Common myeloid progenitor, CD34-positive (primary cell): ENCODE data around the gene ARL5A.

Source experiments
- CTCF ChIA-PET: fragments of 350-600 bp; sonication (Branson Sonifier 250); formaldehyde crosslinking; loops from one replicate; lab custom pipeline; 2021; ENCODE audit warnings: antibody characterized with exemption; lab: Charles Lee
- POLR2A ChIA-PET: fragments of 350-600 bp; sonication (Branson Sonifier 250); formaldehyde crosslinking; loops from one replicate; lab custom pipeline; 2021; ENCODE audit warnings: antibody characterized with exemption; lab: Charles Lee
- DNase-seq, 3 donors: peaks; one replicate each; pipeline versions ENCODE4 v3.0.0 to v3.0.0-alpha.2; 2013
- H3K27ac ChIP-seq, 2 experiments: 1 replicate in 1 of 2; 2 replicates in 1 of 2; pipeline ENCODE4 v1.7.0; 2013; ENCODE audit warnings: inconsistent platforms in 2 of 2, low read length in 2 of 2, mild to moderate bottlenecking in 2 of 2, low read depth in 1 of 2, moderate library complexity in 1 of 2; ENCODE audit not compliant: severe bottlenecking in 2 of 2, insufficient read depth in 1 of 2, poor library complexity in 1 of 2
- H3K27me3 ChIP-seq, 5 experiments: replicated peaks in 2 of 5; 1 replicate in 3 of 5; 2 replicates in 2 of 5; pipeline versions ENCODE4 v1.6.1 to v1.7.0; 2013; ENCODE audit warnings: low read length in 4 of 5, mild to moderate bottlenecking in 2 of 5, moderate library complexity in 2 of 5, inconsistent platforms in 1 of 5; ENCODE audit not compliant: insufficient read depth in 5 of 5, control insufficient read depth in 4 of 5
- H3K36me3 ChIP-seq, 4 experiments: 1 replicate in 2 of 4; 2 replicates in 2 of 4; pipeline versions ENCODE4 v1.6.1 to v1.7.0; 2013; ENCODE audit warnings: low read length in 3 of 4, control low read depth in 1 of 4, mild to moderate bottlenecking in 1 of 4; ENCODE audit not compliant: control insufficient read depth in 4 of 4, insufficient read depth in 4 of 4
- H3K4me1 ChIP-seq, 4 experiments: 1 replicate in 3 of 4; 2 replicates in 1 of 4; pipeline versions ENCODE4 v1.6.1 to v1.7.1; 2013; ENCODE audit warnings: low read length in 3 of 4, mild to moderate bottlenecking in 3 of 4, control low read depth in 1 of 4, inconsistent platforms in 1 of 4, moderate library complexity in 1 of 4; ENCODE audit not compliant: control insufficient read depth in 4 of 4, insufficient read depth in 4 of 4; ENCODE audit errors: control extremely low read depth in 1 of 4
- H3K4me3 ChIP-seq, 7 experiments: 1 replicate in 4 of 7; 2 replicates in 3 of 7; pipeline versions ENCODE4 v1.5.1 to v1.7.0; 2013; ENCODE audit warnings: mild to moderate bottlenecking in 7 of 7, low read length in 6 of 7, moderate library complexity in 6 of 7, inconsistent platforms in 2 of 7, low read depth in 2 of 7, control low read depth in 1 of 7; ENCODE audit not compliant: insufficient read depth in 4 of 7, control insufficient read depth in 1 of 7; ENCODE audit errors: extremely low read depth in 1 of 7
- H3K9me3 ChIP-seq, 5 experiments: 1 replicate in 4 of 5; 2 replicates in 1 of 5; pipeline versions ENCODE4 v1.6.1 to v1.7.1; 2013; ENCODE audit warnings: low read length in 4 of 5, mild to moderate bottlenecking in 2 of 5, inconsistent platforms in 1 of 5, low read depth in 1 of 5, moderate library complexity in 1 of 5; ENCODE audit not compliant: control insufficient read depth in 4 of 5, insufficient read depth in 2 of 5; ENCODE audit errors: control extremely low read depth in 1 of 5
- WGBS: methylation state at CpG from one replicate; pipeline ENCODE4 v1.1.5; 2013; ENCODE audit not compliant: insufficient coverage; 5-methylcytosine and 5-hydroxymethylcytosine counted together

ARL5A gene

DNA sequence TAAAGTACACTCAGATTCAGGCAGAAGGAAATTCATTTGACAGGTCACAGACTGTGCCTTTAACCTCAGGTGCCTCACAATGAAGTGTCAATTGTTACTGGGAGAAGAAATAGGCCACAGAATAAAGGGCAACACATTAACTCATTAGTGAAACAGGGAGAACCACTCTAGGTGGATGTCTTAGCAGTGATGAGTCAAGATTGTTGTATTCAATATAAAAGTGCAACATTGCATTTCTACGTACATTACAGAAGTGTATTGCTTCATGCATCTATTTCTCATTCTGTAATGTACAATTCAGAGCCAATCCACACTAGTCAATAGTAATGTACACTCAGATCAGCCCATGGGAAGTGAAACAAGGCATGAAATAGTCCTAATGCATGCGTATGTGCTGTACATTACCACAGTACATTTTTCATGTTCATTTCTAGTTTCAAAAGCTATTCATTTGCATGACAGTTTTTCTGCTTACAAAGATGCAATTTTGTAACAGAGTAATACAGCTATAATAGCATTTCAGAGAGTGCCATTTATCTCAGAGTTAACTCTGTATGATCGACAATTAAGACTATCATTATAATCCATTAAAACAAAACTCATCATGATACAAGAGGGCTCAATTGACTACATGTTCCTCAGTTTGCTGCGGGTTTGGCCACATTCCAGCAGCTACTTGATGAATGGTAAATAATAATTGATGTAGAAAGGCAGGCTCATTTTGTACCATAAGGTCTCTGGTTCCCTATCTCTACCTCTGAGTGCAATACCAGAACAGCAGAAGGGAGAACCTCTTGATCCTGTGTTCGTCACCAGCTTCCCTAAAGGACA, 12.2 kb upstream of the ARL5A start:
- no peaks in the 10 kb centered on the region for H3K9me3 ChIP-seq
- no peak for DNase-seq
- no peak overlapping the region for H3K27ac ChIP-seq
- ChIA-PET POLR2A (interaction anchor here (0.6 kb wide), 1 partner anchor 681 kb away, joined by 3 read pairs; no protein-coding TSS in a partner anchor), CTCF (interaction anchor here (1.2 kb wide), 1 partner anchor 186 kb away, joined by 3 read pairs; no protein-coding TSS in a partner anchor)
- H3K27me3 ChIP-seq: no peaks in the 10 kb centered on the region
- peaks cover 0 to 20% (median 1%) of the 10 kb centered on the region in 4 experiments for H3K4me1 ChIP-seq
- H3K4me3 ChIP-seq: no peak overlapping the region
- 100% methylated on average over 4 of the region's 5 CpGs for WGBS
- H3K36me3 ChIP-seq: no peaks in the 10 kb centered on the region

DNA sequence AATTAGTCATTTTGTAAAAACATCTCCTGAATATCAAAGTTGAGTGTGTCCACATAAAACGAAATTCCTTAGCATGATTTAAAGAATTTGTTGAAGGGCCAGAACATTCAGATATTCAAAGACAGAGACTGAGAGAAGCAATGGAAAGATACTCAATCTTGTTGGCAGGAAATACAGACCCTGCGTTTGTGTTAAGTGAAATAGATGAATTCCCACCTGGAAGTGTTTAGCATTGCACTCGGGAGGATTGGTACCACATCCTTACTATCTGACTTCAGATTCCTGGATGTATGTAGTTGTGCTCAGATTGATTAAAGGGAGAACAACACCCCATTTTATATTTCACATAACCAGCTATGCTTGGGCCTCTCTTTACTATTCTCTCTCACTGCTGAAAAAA, 9.7 kb upstream of the ARL5A start:
- WGBS: 80% methylated on average over 2 of the region's 3 CpGs
- Histone ChIP-seq H3K27ac (no peak overlapping the region), H3K27me3 (no peaks in the 10 kb centered on the region), H3K4me3 (no peak overlapping the region), H3K9me3 (no peaks in the 10 kb centered on the region), H3K4me1 (peaks cover 0 to 25% (median 3%) of the 10 kb centered on the region in 4 experiments), H3K36me3 (no peaks in the 10 kb centered on the region)
- CTCF ChIA-PET: no interaction called here
- POLR2A ChIA-PET: interaction anchor here (0.7 kb wide), 1 partner anchor 10 kb away, joined by 3 read pairs; the partner anchor contains the start of gene ARL5A
- DNase-seq: no peak

DNA sequence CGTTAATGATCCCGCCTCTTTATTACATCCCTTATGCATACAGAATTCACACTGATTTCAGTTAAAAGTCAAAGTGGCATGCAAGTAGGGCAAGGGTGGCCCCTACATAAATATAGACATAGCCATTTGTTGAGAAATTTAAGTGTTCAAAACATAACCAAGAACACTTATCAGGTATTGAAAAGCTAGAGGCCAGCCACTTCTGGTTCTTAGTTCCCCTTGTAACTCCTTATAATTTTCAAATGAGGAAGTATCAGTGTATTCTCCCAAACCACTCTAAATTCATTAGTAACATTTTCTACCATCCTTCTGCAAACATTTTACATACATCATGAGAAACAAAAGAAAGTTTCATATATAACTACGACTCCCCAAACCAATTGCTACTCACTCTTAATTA, 5.8 kb upstream of the ARL5A start:
- no peaks in the 10 kb centered on the region for H3K27me3 ChIP-seq
- WGBS: no CpG with 5 or more reads among the region's 3 CpGs
- H3K27ac ChIP-seq: no peak overlapping the region
- DNase-seq: peak in 2 of 3 donors; percentile 52 to 60
- CTCF ChIA-PET: interaction anchor here (1.3 kb wide), 1 partner anchor 27 kb away, joined by 6 read pairs; no protein-coding TSS in a partner anchor
- POLR2A ChIA-PET: no interaction called here
- peaks cover 0 to 25% (median 4%) of the 10 kb centered on the region in 4 experiments for H3K4me1 ChIP-seq
- no peaks in the 10 kb centered on the region for H3K36me3 ChIP-seq
- no peak overlapping the region for H3K4me3 ChIP-seq
- H3K9me3 ChIP-seq: no peaks in the 10 kb centered on the region

DNA sequence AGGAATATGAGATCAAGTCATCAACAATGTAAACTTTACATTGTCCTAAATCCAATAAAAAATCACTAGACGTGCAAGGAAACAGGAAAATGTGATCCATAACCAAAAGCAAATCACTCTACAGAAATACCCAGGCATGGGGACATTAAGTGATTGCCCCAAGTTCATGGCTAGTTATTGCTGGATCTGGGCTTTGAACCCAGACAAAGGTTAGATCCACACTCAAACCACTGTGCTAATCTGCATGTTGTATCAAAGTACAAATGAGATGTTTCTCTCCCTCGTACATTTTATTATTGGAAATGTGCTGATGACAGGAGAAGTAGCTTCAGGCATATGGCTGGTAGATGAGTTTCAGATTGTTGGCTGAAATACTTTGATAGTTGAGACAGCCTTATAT, 2.7 kb upstream of the ARL5A start:
- no peaks in the 10 kb centered on the region for H3K36me3 ChIP-seq
- H3K27me3 ChIP-seq: no peaks in the 10 kb centered on the region
- POLR2A ChIA-PET: no interaction called here
- DNase-seq: no peak
- WGBS: 100% methylated on average over 1 of the region's 2 CpGs
- H3K27ac ChIP-seq: no peak overlapping the region
- CTCF ChIA-PET: interaction anchor here (1.4 kb wide), 1 partner anchor 15 kb away, joined by 4 read pairs; no protein-coding TSS in a partner anchor
- no peaks in the 10 kb centered on the region for H3K9me3 ChIP-seq
- H3K4me3 ChIP-seq: no peak overlapping the region
- H3K4me1 ChIP-seq: peaks cover 5 to 44% (median 20%) of the 10 kb centered on the region in 4 experiments

DNA sequence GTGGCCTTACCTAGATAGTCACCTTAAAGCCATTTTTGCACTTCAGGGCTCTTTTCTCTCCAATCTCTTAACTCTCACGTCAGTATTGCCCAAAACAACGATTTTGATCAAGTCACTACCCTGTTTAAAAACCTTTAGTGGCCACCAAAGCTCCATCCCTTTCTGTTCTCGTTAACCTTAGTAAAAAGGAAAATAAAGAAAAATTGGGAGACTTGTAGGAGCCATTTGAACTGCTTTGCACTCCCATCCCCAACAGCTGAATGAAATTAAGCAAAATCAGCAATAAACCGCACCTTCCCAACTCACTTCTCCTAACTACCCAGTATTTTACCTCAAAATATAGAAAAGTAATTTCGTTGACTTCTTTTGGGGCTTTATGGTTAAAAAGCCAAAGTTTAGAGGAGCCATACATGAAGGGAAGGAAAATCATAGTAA, 686 bp upstream of the ARL5A start:
- Histone ChIP-seq H3K27ac (peak overlapping the region; percentile 12 to 88), H3K4me1 (peaks cover 5 to 27% (median 18%) of the 10 kb centered on the region in 4 experiments), H3K27me3 (no peaks in the 10 kb centered on the region), H3K4me3 (peak overlapping the region in 6 of 7 experiments; percentile 54 to 99 (median 92)), H3K9me3 (no peaks in the 10 kb centered on the region), H3K36me3 (peaks cover 0 to 6% (median 0%) of the 10 kb centered on the region in 4 experiments)
- ChIA-PET POLR2A (no interaction called here), CTCF (interaction anchor here (0.9 to 4.6 kb wide), 5 partner anchors 18 to 123 kb away, joined by 4 to 15 read pairs (median 4); no protein-coding TSS in a partner anchor)
- DNase-seq: no peak
- WGBS: 80% methylated on average over 2 of the region's 5 CpGs

DNA sequence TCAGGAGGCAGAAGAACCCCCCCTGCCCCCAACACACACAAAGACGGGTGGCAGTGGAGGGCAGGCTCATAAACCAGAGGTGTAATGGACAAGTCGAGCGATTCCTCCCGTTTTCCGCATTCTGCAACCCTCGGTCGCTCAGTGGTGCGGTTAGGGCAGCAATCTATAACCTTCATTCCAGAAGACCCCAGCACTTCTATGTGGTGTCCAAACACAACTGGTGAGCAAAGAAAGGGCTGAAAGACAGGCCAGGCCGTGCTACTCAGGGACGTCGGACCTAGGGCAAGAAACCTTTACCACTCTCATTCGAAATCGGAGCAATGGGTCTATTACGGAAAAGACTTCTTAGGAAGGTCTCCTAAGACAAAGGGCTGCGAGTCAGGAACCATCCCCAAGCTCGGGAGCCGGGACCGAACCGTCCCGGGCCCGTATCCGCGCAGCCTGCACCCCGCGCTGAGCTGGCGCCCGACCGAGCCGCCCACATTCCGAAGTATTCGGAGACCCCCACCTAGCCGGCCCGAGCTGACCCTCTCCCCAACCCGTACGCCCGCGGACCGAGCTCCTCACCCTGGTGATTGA, 568 bp downstream of the ARL5A start:
- WGBS: 0% methylated on average over 32 of the region's 38 CpGs
- POLR2A ChIA-PET: interaction anchor here (1.1 kb wide), 1 partner anchor 10 kb away, joined by 3 read pairs; no protein-coding TSS in a partner anchor
- Histone ChIP-seq H3K9me3 (no peaks in the 10 kb centered on the region), H3K4me3 (peak overlapping the region; percentile 81 to 99 (median 91)), H3K36me3 (peaks cover 0 to 6% (median under 1%) of the 10 kb centered on the region in 4 experiments), H3K27ac (peak overlapping the region; percentile 67 to 88), H3K4me1 (peaks cover 5 to 24% (median 15%) of the 10 kb centered on the region in 4 experiments), H3K27me3 (no peaks in the 10 kb centered on the region)
- DNase-seq: peak in 2 of 3 donors; percentile 36 to 43
- CTCF ChIA-PET: interaction anchor here (0.9 to 4.6 kb wide), 6 partner anchors 8 to 124 kb away, joined by 3 to 15 read pairs (median 4); no protein-coding TSS in a partner anchor
